NCI-H1417 treated with DMSO at 0.1 percent for 48 hours (cell line): ENCODE data around the gene TAF4.

Experiments
- DNase-seq: peaks from one replicate; lab custom pipeline; 2025; lab: John Stamatoyannopoulos, UW

The TAF4 gene

GRCh38 chr20:62019881-62020492 lies 45.7 kb downstream of the TAF4 start:
- no peak for DNase-seq

GRCh38 chr20:62019144-62019805 lies 46.4 kb downstream of the TAF4 start:
- DNase-seq: no peak

- DNase-seq: no peak
These were observed 47.1 kb downstream of the TAF4 start for GRCh38 chr20:62018437-62019143.

GRCh38 chr20:62015540-62016288 lies 50.0 kb downstream of the TAF4 start:
- DNase-seq: no peak

GRCh38 chr20:62014889-62015537 lies 50.7 kb downstream of the TAF4 start:
- no peak for DNase-seq

GRCh38 chr20:62014488-62014775 lies 51.2 kb downstream of the TAF4 start:
- DNase-seq: no peak

- no peak for DNase-seq
These were observed 53.0 kb downstream of the TAF4 start for GRCh38 chr20:62012631-62013030.

GRCh38 chr20:62011938-62012534 lies 53.6 kb downstream of the TAF4 start:
- no peak for DNase-seq

- DNase-seq: no peak
These were observed 54.3 kb downstream of the TAF4 start for GRCh38 chr20:62011403-62011790.

- DNase-seq: no peak
These were observed 54.9 kb downstream of the TAF4 start for GRCh38 chr20:62010551-62011402.

- no peak for DNase-seq
These were observed 55.7 kb downstream of the TAF4 start for GRCh38 chr20:62009869-62010445.

- no peak for DNase-seq
These were observed 56.4 kb downstream of the TAF4 start for GRCh38 chr20:62009322-62009721.

GRCh38 chr20:62008643-62009183 lies 57.0 kb downstream of the TAF4 start:
- no peak for DNase-seq

- no peak for DNase-seq
These were observed 58.5 kb downstream of the TAF4 start for GRCh38 chr20:62007127-62007647.

- DNase-seq: no peak
These were observed 59.2 kb downstream of the TAF4 start for GRCh38 chr20:62006482-62006881.

GRCh38 chr20:62004614-62005013 lies 61.1 kb downstream of the TAF4 start:
- no peak for DNase-seq

- DNase-seq: no peak
These were observed 61.9 kb downstream of the TAF4 start for GRCh38 chr20:62003567-62004405.

GRCh38 chr20:62002882-62003480 lies 62.7 kb downstream of the TAF4 start:
- no peak for DNase-seq
